Suprapubic skin (tissue), 4 donors: Measurements from ENCODE around the gene ECI2. TPM values are rescaled to one million over a fixed set of nuclear protein-coding genes. Genes with fewer than 3 reads are reported as not detected.

Source experiments
- DNase-seq, 2 donors: peaks; one replicate each; pipeline ENCODE4 v3.0.0-alpha.2; 2019; ENCODE audit warnings: low spot score in 2 of 2
- H3K27ac ChIP-seq: fragments of 200-600 bp; sonication (generic); one replicate; pipeline ENCODE4 v1.5.1; 2019
- H3K27me3 ChIP-seq: fragments of 200-600 bp; sonication (generic); one replicate; pipeline ENCODE4 v1.5.1; 2019
- H3K36me3 ChIP-seq: fragments of 200-600 bp; sonication (generic); one replicate; pipeline ENCODE4 v1.5.1; 2019
- H3K4me1 ChIP-seq: fragments of 200-600 bp; sonication (generic); one replicate; pipeline ENCODE4 v1.5.1; 2019
- H3K4me3 ChIP-seq: fragments of 200-600 bp; sonication (generic); one replicate; pipeline ENCODE4 v1.5.1; 2019; ENCODE audit warnings: mild to moderate bottlenecking
- H3K9me3 ChIP-seq: fragments of 200-600 bp; sonication (generic); one replicate; pipeline ENCODE4 v1.5.1; 2019
- EP300 ChIP-seq: sonication (generic); formaldehyde crosslinking; IDR thresholded peaks from one replicate; pipeline ENCODE4 v1.6.1; 2017; ENCODE audit warnings: antibody characterized with exemption
- POLR2A ChIP-seq, 2 donors: fragments of 450-650 bp; IDR thresholded peaks; one replicate each; pipeline ENCODE4 v1.6.1; 2017; ENCODE audit warnings: antibody characterized with exemption in 2 of 2, mild to moderate bottlenecking in 2 of 2, moderate library complexity in 2 of 2
- POLR2AphosphoS5 ChIP-seq, 3 donors: sonication (generic); formaldehyde crosslinking; IDR thresholded peaks; one replicate each; pipeline ENCODE4 v1.6.1; 2017; ENCODE audit warnings: antibody characterized with exemption in 3 of 3
- WGBS: methylation state at CpG from one replicate; pipeline ENCODE4 v1.1.5; 2018; 5-methylcytosine and 5-hydroxymethylcytosine counted together
- total RNA-seq, 4 donors: library from RNA; depleted of rRNA; stranded (reverse); fragments of >200 nt; gene quantifications; one replicate each; pipeline ENCODE4 v1.1.0, GENCODE V29; 2016
- TF ChIP-seq, protein P1 (sequence below), 2 donors: fragments of 200-600 bp in 1 of 2; fragments of 450-650 bp in 1 of 2; sonication (generic) in 1 of 2; IDR thresholded peaks; one replicate each; pipeline ENCODE4 v1.5.1; 2016 to 2019; ENCODE audit warnings: antibody characterized with exemption in 2 of 2, mild to moderate bottlenecking in 1 of 2, moderate library complexity in 1 of 2

Gene ECI2
- total RNA-seq, 4 donors from 2014 or later, result 18.5 to 48.8 (median 35.4) TPM

- Histone ChIP-seq H3K9me3 (no peaks in the 10 kb centered on the region), H3K36me3 (no peaks in the 10 kb centered on the region), H3K4me1 (no peaks in the 10 kb centered on the region), H3K4me3 (no peak overlapping the region), H3K27ac (no peak overlapping the region), H3K27me3 (no peaks in the 10 kb centered on the region)
- TF ChIP-seq POLR2A (IDR thresholded peaks at IDR 0.05), result no peak
- TF ChIP-seq EP300, result no peak
- TF ChIP-seq, protein P1, sequence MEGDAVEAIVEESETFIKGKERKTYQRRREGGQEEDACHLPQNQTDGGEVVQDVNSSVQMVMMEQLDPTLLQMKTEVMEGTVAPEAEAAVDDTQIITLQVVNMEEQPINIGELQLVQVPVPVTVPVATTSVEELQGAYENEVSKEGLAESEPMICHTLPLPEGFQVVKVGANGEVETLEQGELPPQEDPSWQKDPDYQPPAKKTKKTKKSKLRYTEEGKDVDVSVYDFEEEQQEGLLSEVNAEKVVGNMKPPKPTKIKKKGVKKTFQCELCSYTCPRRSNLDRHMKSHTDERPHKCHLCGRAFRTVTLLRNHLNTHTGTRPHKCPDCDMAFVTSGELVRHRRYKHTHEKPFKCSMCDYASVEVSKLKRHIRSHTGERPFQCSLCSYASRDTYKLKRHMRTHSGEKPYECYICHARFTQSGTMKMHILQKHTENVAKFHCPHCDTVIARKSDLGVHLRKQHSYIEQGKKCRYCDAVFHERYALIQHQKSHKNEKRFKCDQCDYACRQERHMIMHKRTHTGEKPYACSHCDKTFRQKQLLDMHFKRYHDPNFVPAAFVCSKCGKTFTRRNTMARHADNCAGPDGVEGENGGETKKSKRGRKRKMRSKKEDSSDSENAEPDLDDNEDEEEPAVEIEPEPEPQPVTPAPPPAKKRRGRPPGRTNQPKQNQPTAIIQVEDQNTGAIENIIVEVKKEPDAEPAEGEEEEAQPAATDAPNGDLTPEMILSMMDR (IDR thresholded peaks at IDR 0.05), result no peak
- TF ChIP-seq POLR2AphosphoS5 (IDR thresholded peaks at IDR 0.05), result no peak
- 82% methylated on average over 9 of the region's 9 CpGs for WGBS
- no peak for DNase-seq
These were observed 26.7 kb downstream of the ECI2 start for GRCh38 chr6:4108561-4109093.

- no peak overlapping the region for H3K4me3 ChIP-seq
- no peaks in the 10 kb centered on the region for H3K27me3 ChIP-seq
- H3K36me3 ChIP-seq, result no peaks in the 10 kb centered on the region
- no peaks in the 10 kb centered on the region for H3K9me3 ChIP-seq
- TF ChIP-seq POLR2AphosphoS5 (IDR thresholded peaks at IDR 0.05) (no peak), POLR2A (IDR thresholded peaks at IDR 0.05) (no peak), EP300 (no peak)
- TF ChIP-seq, protein P1 (IDR thresholded peaks at IDR 0.05), result no peak
- DNase-seq, result no peak
- no peak overlapping the region for H3K27ac ChIP-seq
- 69% methylated on average over 2 of the region's 2 CpGs for WGBS
- H3K4me1 ChIP-seq, result no peaks in the 10 kb centered on the region
These were observed 27.5 kb downstream of the ECI2 start for GRCh38 chr6:4107873-4108272.

DNA sequence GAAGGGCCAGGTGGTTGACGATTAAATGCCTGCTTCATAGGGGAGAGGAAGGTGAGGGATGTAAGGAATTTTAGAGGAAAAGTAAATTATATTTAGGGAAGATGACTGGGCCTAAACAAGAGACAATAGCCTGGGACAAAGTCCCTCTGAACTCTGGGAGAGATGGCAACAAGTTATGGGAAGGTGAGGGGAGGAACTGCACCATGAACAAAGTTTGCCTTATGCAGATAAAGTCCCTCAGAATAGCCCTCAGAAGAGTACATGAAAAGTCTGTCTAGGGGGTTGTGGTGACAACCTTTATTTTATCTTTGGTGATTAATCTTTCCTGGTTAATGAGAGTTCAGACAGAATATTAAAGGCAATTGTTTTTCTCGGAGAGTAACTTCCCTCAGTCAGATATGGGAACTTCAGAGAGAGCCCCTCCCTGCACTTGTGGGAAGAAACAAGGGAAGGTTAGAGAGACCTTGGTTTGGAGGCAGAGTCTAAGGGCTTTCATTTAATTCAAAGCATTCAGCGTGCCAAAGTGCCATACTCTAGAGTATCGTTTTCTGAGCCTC is 29.3 kb downstream of the ECI2 start:
- TF ChIP-seq, protein P1 (IDR thresholded peaks at IDR 0.05), result no peak
- no peak for TF ChIP-seq POLR2A (IDR thresholded peaks at IDR 0.05)
- no peak for TF ChIP-seq POLR2AphosphoS5 (IDR thresholded peaks at IDR 0.05)
- no peak for TF ChIP-seq EP300
- Histone ChIP-seq H3K4me1 (no peaks in the 10 kb centered on the region), H3K4me3 (no peak overlapping the region), H3K27me3 (no peaks in the 10 kb centered on the region), H3K27ac (no peak overlapping the region), H3K9me3 (no peaks in the 10 kb centered on the region), H3K36me3 (no peaks in the 10 kb centered on the region)
- DNase-seq, result no peak
- WGBS, result 89% methylated on average over 4 of the region's 4 CpGs

GRCh38 chr6:4103929-4104328 is 31.4 kb downstream of the ECI2 start:
- no peaks in the 10 kb centered on the region for H3K27me3 ChIP-seq
- H3K4me1 ChIP-seq, result no peaks in the 10 kb centered on the region
- H3K9me3 ChIP-seq, result no peaks in the 10 kb centered on the region
- no peak overlapping the region for H3K27ac ChIP-seq
- DNase-seq, result no peak
- TF ChIP-seq, protein P1 (IDR thresholded peaks at IDR 0.05), result no peak
- no peaks in the 10 kb centered on the region for H3K36me3 ChIP-seq
- H3K4me3 ChIP-seq, result no peak overlapping the region
- WGBS, result 61% methylated on average over 5 of the region's 5 CpGs

GRCh38 chr6:4102687-4103244 is 32.6 kb downstream of the ECI2 start:
- Histone ChIP-seq H3K9me3 (no peaks in the 10 kb centered on the region), H3K4me1 (no peaks in the 10 kb centered on the region), H3K27me3 (no peaks in the 10 kb centered on the region), H3K27ac (no peak overlapping the region), H3K36me3 (no peaks in the 10 kb centered on the region), H3K4me3 (no peak overlapping the region)
- 77% methylated on average over 6 of the region's 6 CpGs for WGBS
- DNase-seq, result no peak
- TF ChIP-seq EP300 (no peak), POLR2AphosphoS5 (IDR thresholded peaks at IDR 0.05) (no peak), POLR2A (IDR thresholded peaks at IDR 0.05) (no peak)
- TF ChIP-seq, protein P1 (IDR thresholded peaks at IDR 0.05), result no peak
